Esophagus (tissue), 2 donors: ENCODE data around the gene NEIL1. TPM values are rescaled to one million over a fixed set of nuclear protein-coding genes. Genes with fewer than 3 reads are reported as not detected.
"Not testable (repeated sequence)": the region's sequence is repeated elsewhere in the genome, so short reads cannot be mapped to it uniquely, and the experiment has no call there.

Experiments
- H3K27ac ChIP-seq, 2 donors: one replicate each; pipeline ENCODE4 v1.5.1; 2013; ENCODE audit warnings: low read depth in 2 of 2, mild to moderate bottlenecking in 2 of 2, inconsistent platforms in 1 of 2, low read length in 1 of 2, moderate library complexity in 1 of 2
- H3K27me3 ChIP-seq, 2 donors: one replicate each; pipeline ENCODE4 v1.6.1; 2013; ENCODE audit warnings: low read length in 2 of 2, control low read depth in 1 of 2, mild to moderate bottlenecking in 1 of 2; ENCODE audit not compliant: insufficient read depth in 2 of 2, control insufficient read depth in 1 of 2
- H3K36me3 ChIP-seq, 2 donors: one replicate each; pipeline ENCODE4 v1.6.1; 2013; ENCODE audit warnings: low read length in 1 of 2; ENCODE audit not compliant: control insufficient read depth in 2 of 2, insufficient read depth in 2 of 2
- H3K4me1 ChIP-seq, 2 donors: one replicate each; pipeline ENCODE4 v1.6.1; 2013; ENCODE audit warnings: low read length in 1 of 2; ENCODE audit not compliant: control insufficient read depth in 2 of 2, insufficient read depth in 2 of 2
- H3K4me3 ChIP-seq, 2 donors: one replicate each; pipeline ENCODE4 v1.5.1; 2013; ENCODE audit warnings: low read length in 2 of 2, mild to moderate bottlenecking in 2 of 2, low read depth in 1 of 2, moderate library complexity in 1 of 2
- H3K9me3 ChIP-seq, 2 donors: one replicate each; pipeline ENCODE4 v1.6.1; 2013; ENCODE audit warnings: mild to moderate bottlenecking in 2 of 2, low read depth in 1 of 2, low read length in 1 of 2, moderate library complexity in 1 of 2; ENCODE audit not compliant: control insufficient read depth in 2 of 2, insufficient read depth in 1 of 2
- WGBS, 2 donors: extraction: QIAGEN DNeasy Blood & Tissue Kit; methylation state at CpG; one replicate each; pipeline ENCODE4 v1.1.7; 2013; 5-methylcytosine and 5-hydroxymethylcytosine counted together
- polyA plus RNA-seq, 2 donors: library from polyadenylated mRNA; stranded (reverse); fragments of 200-250 nt; gene quantifications; one replicate each; pipeline ENCODE4 v1.2.3, GENCODE V29; 2013
- donor health status: healthy with polysubstance abuse.
- donor health status: Bipolar disorder and iron deficiency.

NEIL1 gene
- polyA plus RNA-seq, 2 donors, result 13.2 to 32.5 TPM

GRCh38 chr15:75332093-75332492, 14.7 kb upstream of the NEIL1 start:
- 70 to 76% methylated on average over 7 of the region's 7 CpGs for WGBS, 2 donors
- not testable (repeated sequence) for H3K36me3 ChIP-seq

GRCh38 chr15:75333654-75334419, 13.0 kb upstream of the NEIL1 start:
- H3K36me3 ChIP-seq, H3K4me3 ChIP-seq, H3K27ac ChIP-seq, H3K9me3 ChIP-seq, H3K4me1 ChIP-seq, H3K27me3 ChIP-seq: not testable (repeated sequence)
- 87% methylated on average over 15 of the region's 15 CpGs for WGBS, 2 donors

More at GRCh38 chr15:75332093-75332492, 14.7 kb upstream of the NEIL1 start:
- H3K27me3 ChIP-seq, H3K4me1 ChIP-seq, H3K9me3 ChIP-seq, H3K4me3 ChIP-seq, H3K27ac ChIP-seq: not testable (repeated sequence)

- Histone ChIP-seq H3K36me3 (peaks cover 0 to 10% of the 10 kb centered on the region in 2 donors), H3K27ac (no peak overlapping the region), H3K27me3 (no peaks in the 10 kb centered on the region), H3K9me3 (no peaks in the 10 kb centered on the region), H3K4me3 (peak overlapping the region in 1 of 2 donors; percentile 78), H3K4me1 (peaks cover 0 to 4% of the 10 kb centered on the region in 2 donors)
- WGBS, 2 donors, result 38 to 41% methylated on average over 3 of the region's 3 CpGs
These were observed 11.5 kb upstream of the NEIL1 start for GRCh38 chr15:75335313-75335704.

GRCh38 chr15:75335705-75336355, 11.0 kb upstream of the NEIL1 start, which contains the start of gene COMMD4:
TSS of gene COMMD4 (plus strand) at chr15:75336063. CDS start at chr15:75336090, 27 bp downstream.
- peaks cover 0 to 10% of the 10 kb centered on the region in 2 donors for H3K36me3 ChIP-seq
- no peaks in the 10 kb centered on the region for H3K9me3 ChIP-seq
- peak within 1 kb of the TSS; percentile 60 to 78 for H3K4me3 ChIP-seq
- H3K27me3 ChIP-seq, result no peaks in the 10 kb centered on the region
- peak within 1 kb of the TSS in 1 of 2 donors; percentile 80 for H3K27ac ChIP-seq
- peaks cover 0 to 4% of the 10 kb centered on the region in 2 donors for H3K4me1 ChIP-seq
- 0 to 1% methylated on average over 42 of the region's 42 CpGs for WGBS, 2 donors

- Histone ChIP-seq H3K4me1 (peaks cover 0 to 4% of the 10 kb centered on the region in 2 donors), H3K4me3 (no peak overlapping the region), H3K9me3 (no peaks in the 10 kb centered on the region), H3K36me3 (peaks cover 0 to 10% of the 10 kb centered on the region in 2 donors), H3K27ac (no peak overlapping the region), H3K27me3 (no peaks in the 10 kb centered on the region)
- 85 to 86% methylated on average over 11 of the region's 11 CpGs for WGBS, 2 donors
These were observed 8.1 kb upstream of the NEIL1 start for GRCh38 chr15:75338661-75339240.

- WGBS, 2 donors, result 88% methylated on average over 13 of the region's 13 CpGs
These were observed 7.2 kb upstream of the NEIL1 start for GRCh38 chr15:75339531-75340240.

GRCh38 chr15:75342221-75342620, 4.6 kb upstream of the NEIL1 start:
- Histone ChIP-seq H3K27me3 (no peaks in the 10 kb centered on the region), H3K9me3 (no peaks in the 10 kb centered on the region), H3K4me1 (no peaks in the 10 kb centered on the region), H3K4me3 (no peak overlapping the region), H3K27ac (no peak overlapping the region), H3K36me3 (peaks cover 0 to 10% of the 10 kb centered on the region in 2 donors)
- WGBS, 2 donors, result 74 to 83% methylated on average over 6 of the region's 6 CpGs

More at GRCh38 chr15:75339531-75340240, 7.2 kb upstream of the NEIL1 start:
- no peak overlapping the region for H3K27ac ChIP-seq
- peaks cover 0 to 4% of the 10 kb centered on the region in 2 donors for H3K4me1 ChIP-seq
- no peak overlapping the region for H3K4me3 ChIP-seq
- no peaks in the 10 kb centered on the region for H3K27me3 ChIP-seq
- no peaks in the 10 kb centered on the region for H3K9me3 ChIP-seq
- H3K36me3 ChIP-seq, result peaks cover 0 to 10% of the 10 kb centered on the region in 2 donors

GRCh38 chr15:75343953-75344352, 2.9 kb upstream of the NEIL1 start:
- not testable (repeated sequence) for H3K27ac ChIP-seq

More at GRCh38 chr15:75343953-75344352, 2.9 kb upstream of the NEIL1 start:
- not testable (repeated sequence) for H3K36me3 ChIP-seq, H3K9me3 ChIP-seq, H3K4me1 ChIP-seq, H3K27me3 ChIP-seq, H3K4me3 ChIP-seq
- WGBS, 2 donors, result 46 to 48% methylated on average over 8 of the region's 8 CpGs
